GM08714 (cell line): ENCODE data around the gene PSRC1.
A peak's percentile ranks its signal among the peaks of the same experiment; 100 is the strongest.

ENCODE experiments used
- H3K4me3 ChIP-seq: fragments of 200-500 bp; sonication (Bioruptor generic); 2 replicates; pipeline ENCODE4 v1.5.1; 2014; ENCODE audit warnings: mild to moderate bottlenecking, low read length, inconsistent platforms
- ZNF274 ChIP-seq: IDR thresholded peaks from 2 replicates; pipeline ENCODE4 v1.6.1; 2012; ENCODE audit warnings: mild to moderate bottlenecking, low read depth, low read length

PSRC1 gene

DNA sequence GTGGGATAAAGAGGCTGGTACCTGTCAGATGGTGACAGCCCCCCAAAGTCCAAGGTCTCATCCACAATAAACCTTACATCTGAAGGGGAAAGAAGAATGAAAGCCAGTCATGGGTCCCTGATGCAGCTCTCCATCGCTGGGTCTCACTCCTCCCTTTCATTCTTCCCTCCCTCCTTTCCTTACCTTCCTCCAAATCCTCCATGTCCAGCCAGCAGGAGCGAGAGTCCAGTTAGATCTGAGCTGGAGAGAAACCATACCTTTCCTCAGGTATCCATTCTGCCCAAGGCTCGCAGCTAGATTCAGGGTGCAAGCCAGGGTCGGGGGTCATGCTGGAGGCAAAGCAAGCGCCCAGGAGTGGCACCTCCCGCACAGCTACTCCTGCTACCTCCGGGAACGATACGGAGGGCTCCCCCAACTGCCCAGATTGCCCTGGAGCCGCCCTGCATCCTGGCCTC is 421 bp downstream of the PSRC1 start:
- TF ChIP-seq ZNF274 = no peak
- peak overlapping the region; percentile 71 for H3K4me3 ChIP-seq

DNA sequence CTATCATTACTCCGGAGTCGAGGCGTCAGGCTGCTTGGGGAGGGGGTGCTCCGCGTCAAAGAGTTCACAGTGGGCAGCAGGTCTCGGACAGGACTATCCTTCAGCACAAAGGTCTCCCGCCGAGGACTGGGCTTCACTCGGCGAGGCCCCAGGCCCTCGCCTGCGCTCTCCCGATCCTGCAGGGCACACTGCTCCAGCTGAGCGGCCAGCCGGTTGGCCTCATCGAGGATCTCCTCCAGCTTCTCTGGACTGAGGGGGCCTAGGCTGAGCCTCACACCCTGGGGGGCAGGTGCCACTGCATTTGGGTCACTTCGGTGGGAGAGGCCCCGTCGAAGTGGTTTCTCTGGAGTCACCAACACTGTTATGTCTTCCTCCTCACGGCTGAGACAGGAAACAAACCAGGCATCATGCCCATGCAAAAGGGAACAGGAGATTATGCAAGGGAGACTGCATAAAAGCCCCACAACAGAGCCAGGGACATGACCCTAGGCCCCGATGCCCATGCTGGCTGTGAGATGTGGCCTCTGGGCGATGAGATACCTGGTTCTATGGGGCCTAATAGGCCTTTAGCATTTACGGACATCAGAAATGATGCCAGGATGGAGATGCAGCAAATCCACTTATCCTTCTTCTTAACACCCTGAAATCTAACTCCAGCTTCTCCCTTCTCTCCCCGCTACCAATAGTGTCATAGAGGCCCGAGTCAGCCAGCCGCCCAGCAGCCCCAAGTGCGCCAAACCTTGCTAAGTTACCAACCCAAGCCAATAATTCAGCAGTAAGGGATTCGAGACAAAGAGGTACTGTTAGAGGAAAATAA is 1.1 kb downstream of the PSRC1 start:
- no peak for TF ChIP-seq ZNF274
- peak overlapping the region; percentile 71; the same call in 1 of the 2 replicates for H3K4me3 ChIP-seq

GRCh38 chr1:109280862-109281261 is 2.1 kb downstream of the PSRC1 start:
- TF ChIP-seq ZNF274 = no peak
- no peak overlapping the region for H3K4me3 ChIP-seq

DNA sequence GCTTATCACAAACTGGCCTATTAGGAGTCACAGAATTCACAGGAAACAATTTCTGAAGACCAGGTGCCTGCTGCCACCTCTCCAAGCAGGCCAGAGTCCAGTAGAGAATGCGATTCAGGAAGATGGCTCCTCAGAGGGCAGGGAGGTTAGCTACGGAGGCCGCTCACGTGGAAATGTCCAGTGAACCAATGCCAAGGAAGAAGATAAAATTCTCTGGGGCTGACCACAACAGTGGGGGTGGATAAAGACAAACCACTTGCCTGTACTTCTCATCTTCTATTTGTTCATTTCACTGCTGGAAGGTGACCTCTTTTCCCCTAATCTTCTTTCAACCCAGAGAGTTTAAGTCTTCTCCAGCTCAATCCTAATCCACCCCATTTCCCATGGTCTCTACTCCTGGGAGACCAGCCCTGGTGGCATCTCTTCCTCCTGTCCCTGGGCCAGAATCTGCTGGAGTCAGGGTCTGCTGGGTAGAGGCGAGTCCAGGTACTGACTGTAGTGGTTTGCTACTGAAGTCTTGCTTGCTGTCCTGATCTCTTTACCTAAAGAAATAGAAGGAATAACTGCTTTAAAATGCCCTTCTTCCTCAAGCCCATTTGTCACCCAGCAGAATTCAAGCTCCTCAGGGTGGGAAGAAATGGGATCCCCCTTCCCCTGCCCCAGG is 3.2 kb downstream of the PSRC1 start:
- no peak for TF ChIP-seq ZNF274
- no peak overlapping the region for H3K4me3 ChIP-seq

- H3K4me3 ChIP-seq = no peak overlapping the region
- no peak for TF ChIP-seq ZNF274
These were observed 5.3 kb downstream of the PSRC1 start for GRCh38 chr1:109277434-109278204.

- no peak for TF ChIP-seq ZNF274
- H3K4me3 ChIP-seq = no peak overlapping the region
These were observed 7.1 kb downstream of the PSRC1 start for GRCh38 chr1:109275706-109276345.

GRCh38 chr1:109274533-109275476 is 8.1 kb downstream of the PSRC1 start:
- H3K4me3 ChIP-seq = no peak overlapping the region
- no peak for TF ChIP-seq ZNF274

DNA sequence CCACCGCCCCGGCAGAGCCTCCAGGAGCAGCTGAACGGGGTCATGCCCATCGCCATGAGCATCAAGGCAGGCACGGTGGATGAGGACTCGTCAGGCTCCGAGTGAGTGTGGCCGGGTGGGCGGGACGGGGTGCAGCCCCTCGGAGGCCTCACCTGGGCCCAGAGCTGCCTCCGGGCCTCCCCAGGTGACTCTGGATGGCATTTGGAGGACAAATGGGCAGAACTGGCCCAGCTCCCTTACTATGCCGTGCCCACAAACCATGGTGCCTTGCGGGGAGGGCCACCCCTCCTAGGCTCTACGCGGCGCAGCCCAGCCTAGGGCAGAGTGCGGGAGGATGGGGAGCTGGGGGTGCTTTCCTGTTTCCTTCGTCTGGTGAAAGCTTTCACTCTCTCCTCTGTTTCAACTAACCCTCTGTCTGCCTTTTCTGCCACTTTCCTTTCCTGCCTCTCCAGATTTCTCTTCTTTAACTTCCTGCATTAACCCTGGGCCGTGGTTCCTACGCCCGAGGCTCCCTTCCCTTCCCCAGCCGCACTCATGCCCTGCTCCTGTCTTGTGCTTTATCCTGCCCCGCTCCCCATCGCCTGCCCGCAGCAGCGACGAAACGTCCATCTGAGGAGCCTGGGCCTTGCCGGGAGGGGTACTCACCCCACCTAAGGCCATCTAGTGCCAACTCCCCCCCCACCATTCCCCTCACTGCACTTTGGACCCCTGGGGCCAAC is 9.2 kb downstream of the PSRC1 start:
- TF ChIP-seq ZNF274 = no peak
- H3K4me3 ChIP-seq = no peak overlapping the region

DNA sequence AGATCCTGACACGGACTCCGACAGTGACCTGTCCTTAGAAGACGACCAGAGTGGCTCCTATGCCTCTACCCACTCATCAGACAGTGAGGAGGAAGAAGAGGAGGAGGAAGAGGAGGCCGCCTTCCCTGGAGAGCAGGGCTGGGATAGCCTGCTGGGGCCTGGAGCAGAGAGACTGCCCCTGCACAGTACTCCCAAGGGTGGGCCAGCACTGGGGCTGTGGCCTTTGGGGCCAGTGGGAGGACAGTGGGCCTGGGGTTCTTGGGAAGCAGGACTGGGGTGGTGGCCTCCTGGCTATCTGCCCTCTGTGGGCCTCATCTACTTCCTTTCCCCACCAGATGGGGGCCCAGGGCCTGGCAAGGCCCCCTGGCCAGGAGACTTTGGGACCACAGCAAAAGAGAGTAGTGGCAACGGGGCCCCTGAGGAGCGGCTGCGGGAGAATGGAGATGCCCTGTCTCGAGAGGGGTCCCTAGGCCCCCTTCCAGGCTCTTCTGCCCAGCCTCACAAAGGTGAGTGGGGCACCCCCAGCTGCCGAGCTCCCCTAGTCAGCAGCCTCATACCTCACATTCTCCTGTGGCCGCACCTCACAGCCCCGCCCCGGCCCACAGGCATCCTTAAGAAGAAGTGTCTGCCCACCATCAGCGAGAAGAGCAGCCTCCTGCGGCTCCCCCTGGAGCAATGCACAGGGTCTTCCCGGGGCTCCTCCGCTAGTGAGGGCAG is 10.0 kb downstream of the PSRC1 start:
- no peak overlapping the region for H3K4me3 ChIP-seq
- no peak for TF ChIP-seq ZNF274

- no peak for TF ChIP-seq ZNF274
These were observed 10.7 kb downstream of the PSRC1 start for GRCh38 chr1:109272021-109272799.

DNA sequence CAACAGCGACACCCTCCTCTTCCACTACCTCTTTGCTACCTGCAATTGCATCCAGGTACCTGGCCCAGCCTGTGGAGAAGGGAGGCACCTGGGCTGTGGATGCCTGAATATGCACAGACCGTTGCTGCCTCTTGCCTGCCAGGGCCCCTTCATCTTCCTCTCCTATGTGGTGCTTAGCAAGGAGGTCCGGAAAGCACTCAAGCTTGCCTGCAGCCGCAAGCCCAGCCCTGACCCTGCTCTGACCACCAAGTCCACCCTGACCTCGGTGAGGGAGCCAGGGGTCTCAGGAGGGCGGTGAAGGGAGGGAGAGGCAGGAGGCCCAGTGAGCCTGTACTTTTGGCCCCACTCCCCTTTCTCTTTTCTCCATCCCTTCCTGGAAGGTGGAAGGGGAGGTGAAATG is 11.5 kb downstream of the PSRC1 start:
- no peak for TF ChIP-seq ZNF274
- H3K4me3 ChIP-seq = no peak overlapping the region

More at GRCh38 chr1:109272021-109272799, 10.7 kb downstream of the PSRC1 start:
- H3K4me3 ChIP-seq = no peak overlapping the region
